ENCODE data around the gene POGK.

POGK gene

GRCh38 chr1:166840309-166841274 lies 1.3 kb downstream of the POGK start:
- H3K4me1 ChIP-seq (ENCODE audit: control extremely low read depth in 1 of 4, control insufficient read depth in 4 of 4, insufficient read depth in 4 of 4, low read length in 3 of 4), result peaks cover 9 to 29% (median 19%) of the 10 kb centered on the region in 4 experiments
- H3K27me3 ChIP-seq (replicated peaks in 2 of 5; ENCODE audit: control insufficient read depth in 4 of 5, insufficient read depth in 5 of 5, low read length in 4 of 5), result no peaks in the 10 kb centered on the region
- DNase-seq, result peak; percentile 35 to 57 (median 35)
- H3K4me3 ChIP-seq (ENCODE audit: control insufficient read depth in 1 of 7, extremely low read depth in 1 of 7, insufficient read depth in 4 of 7, low read depth in 2 of 7, low read length in 6 of 7), result peak overlapping the region; percentile 46 to 87 (median 73)
- ChIA-PET CTCF (interaction anchor here (1.0 to 1.5 kb wide), 4 partner anchors 13 to 35 kb away, joined by 3 read pairs; partner anchors contain the start of gene TADA1), POLR2A (interaction anchor here (1.6 kb wide), 1 partner anchor 10 kb away, joined by 3 read pairs; no protein-coding TSS in a partner anchor)
- 28% methylated on average over 13 of the region's 16 CpGs for WGBS (ENCODE audit: insufficient coverage)
- H3K27ac ChIP-seq (ENCODE audit: insufficient read depth in 1 of 2, low read depth in 1 of 2, low read length in 2 of 2, poor library complexity in 1 of 2, severe bottlenecking in 2 of 2), result peak overlapping the region; percentile 6 to 65
- H3K9me3 ChIP-seq (ENCODE audit: control extremely low read depth in 1 of 5, control insufficient read depth in 4 of 5, insufficient read depth in 2 of 5, low read depth in 1 of 5, low read length in 4 of 5), result no peaks in the 10 kb centered on the region
- H3K36me3 ChIP-seq (ENCODE audit: control insufficient read depth in 4 of 4, insufficient read depth in 4 of 4, low read length in 3 of 4), result peaks cover 11 to 44% (median 37%) of the 10 kb centered on the region in 4 experiments

- Histone ChIP-seq H3K9me3 (ENCODE audit: control extremely low read depth in 1 of 5, control insufficient read depth in 4 of 5, insufficient read depth in 2 of 5, low read depth in 1 of 5, low read length in 4 of 5) (no peaks in the 10 kb centered on the region), H3K27me3 (replicated peaks in 2 of 5; ENCODE audit: control insufficient read depth in 4 of 5, insufficient read depth in 5 of 5, low read length in 4 of 5) (no peaks in the 10 kb centered on the region), H3K27ac (ENCODE audit: insufficient read depth in 1 of 2, low read depth in 1 of 2, low read length in 2 of 2, poor library complexity in 1 of 2, severe bottlenecking in 2 of 2) (no peak overlapping the region), H3K4me3 (ENCODE audit: control insufficient read depth in 1 of 7, extremely low read depth in 1 of 7, insufficient read depth in 4 of 7, low read depth in 2 of 7, low read length in 6 of 7) (no peak overlapping the region), H3K36me3 (ENCODE audit: control insufficient read depth in 4 of 4, insufficient read depth in 4 of 4, low read length in 3 of 4) (peaks cover 19 to 70% (median 60%) of the 10 kb centered on the region in 4 experiments), H3K4me1 (ENCODE audit: control extremely low read depth in 1 of 4, control insufficient read depth in 4 of 4, insufficient read depth in 4 of 4, low read length in 3 of 4) (peaks cover 9 to 26% (median 19%) of the 10 kb centered on the region in 4 experiments)
- no peak for DNase-seq
- WGBS (ENCODE audit: insufficient coverage), result 100% methylated on average over 2 of the region's 6 CpGs
- POLR2A ChIA-PET, result no interaction called here
- CTCF ChIA-PET, result no interaction called here
Observed at GRCh38 chr1:166843322-166843721, 4.0 kb downstream of the POGK start.

GRCh38 chr1:166843769-166844596 lies 4.7 kb downstream of the POGK start:
- POLR2A ChIA-PET, result no interaction called here

GRCh38 chr1:166844791-166845190 lies 5.5 kb downstream of the POGK start:
- 100% methylated on average over 4 of the region's 7 CpGs for WGBS (ENCODE audit: insufficient coverage)
- ChIA-PET POLR2A (no interaction called here), CTCF (interaction anchor here (0.9 kb wide), 1 partner anchor 27 kb away, joined by 4 read pairs; no protein-coding TSS in a partner anchor)
- no peak for DNase-seq
- Histone ChIP-seq H3K4me1 (ENCODE audit: control extremely low read depth in 1 of 4, control insufficient read depth in 4 of 4, insufficient read depth in 4 of 4, low read length in 3 of 4) (peaks cover 9 to 18% (median 14%) of the 10 kb centered on the region in 4 experiments), H3K9me3 (ENCODE audit: control extremely low read depth in 1 of 5, control insufficient read depth in 4 of 5, insufficient read depth in 2 of 5, low read depth in 1 of 5, low read length in 4 of 5) (no peaks in the 10 kb centered on the region), H3K27ac (ENCODE audit: insufficient read depth in 1 of 2, low read depth in 1 of 2, low read length in 2 of 2, poor library complexity in 1 of 2, severe bottlenecking in 2 of 2) (no peak overlapping the region), H3K4me3 (ENCODE audit: control insufficient read depth in 1 of 7, extremely low read depth in 1 of 7, insufficient read depth in 4 of 7, low read depth in 2 of 7, low read length in 6 of 7) (no peak overlapping the region), H3K36me3 (ENCODE audit: control insufficient read depth in 4 of 4, insufficient read depth in 4 of 4, low read length in 3 of 4) (peaks cover 33 to 85% (median 74%) of the 10 kb centered on the region in 4 experiments), H3K27me3 (replicated peaks in 2 of 5; ENCODE audit: control insufficient read depth in 4 of 5, insufficient read depth in 5 of 5, low read length in 4 of 5) (no peaks in the 10 kb centered on the region)

More at GRCh38 chr1:166843769-166844596, 4.7 kb downstream of the POGK start:
- H3K36me3 ChIP-seq (ENCODE audit: control insufficient read depth in 4 of 4, insufficient read depth in 4 of 4, low read length in 3 of 4), result peaks cover 25 to 77% (median 66%) of the 10 kb centered on the region in 4 experiments
- H3K4me1 ChIP-seq (ENCODE audit: control extremely low read depth in 1 of 4, control insufficient read depth in 4 of 4, insufficient read depth in 4 of 4, low read length in 3 of 4), result peaks cover 9 to 20% (median 15%) of the 10 kb centered on the region in 4 experiments
- WGBS (ENCODE audit: insufficient coverage), result 100% methylated on average over 6 of the region's 7 CpGs
- H3K27me3 ChIP-seq (replicated peaks in 2 of 5; ENCODE audit: control insufficient read depth in 4 of 5, insufficient read depth in 5 of 5, low read length in 4 of 5), result no peaks in the 10 kb centered on the region
- H3K4me3 ChIP-seq (ENCODE audit: control insufficient read depth in 1 of 7, extremely low read depth in 1 of 7, insufficient read depth in 4 of 7, low read depth in 2 of 7, low read length in 6 of 7), result no peak overlapping the region
- H3K9me3 ChIP-seq (ENCODE audit: control extremely low read depth in 1 of 5, control insufficient read depth in 4 of 5, insufficient read depth in 2 of 5, low read depth in 1 of 5, low read length in 4 of 5), result no peaks in the 10 kb centered on the region
- no peak overlapping the region for H3K27ac ChIP-seq (ENCODE audit: insufficient read depth in 1 of 2, low read depth in 1 of 2, low read length in 2 of 2, poor library complexity in 1 of 2, severe bottlenecking in 2 of 2)
- CTCF ChIA-PET, result no interaction called here
- DNase-seq, result no peak

GRCh38 chr1:166848193-166848592 lies 8.9 kb downstream of the POGK start:
- H3K4me1 ChIP-seq (ENCODE audit: control extremely low read depth in 1 of 4, control insufficient read depth in 4 of 4, insufficient read depth in 4 of 4, low read length in 3 of 4), result no peaks in the 10 kb centered on the region
- CTCF ChIA-PET, result interaction anchor here (1.8 kb wide), 1 partner anchor 35 kb away, joined by 4 read pairs; no protein-coding TSS in a partner anchor
- H3K27me3 ChIP-seq (replicated peaks in 2 of 5; ENCODE audit: control insufficient read depth in 4 of 5, insufficient read depth in 5 of 5, low read length in 4 of 5), result no peaks in the 10 kb centered on the region
- DNase-seq, result no peak
- H3K9me3 ChIP-seq (ENCODE audit: control extremely low read depth in 1 of 5, control insufficient read depth in 4 of 5, insufficient read depth in 2 of 5, low read depth in 1 of 5, low read length in 4 of 5), result no peaks in the 10 kb centered on the region
- POLR2A ChIA-PET, result no interaction called here
- H3K27ac ChIP-seq (ENCODE audit: insufficient read depth in 1 of 2, low read depth in 1 of 2, low read length in 2 of 2, poor library complexity in 1 of 2, severe bottlenecking in 2 of 2), result no peak overlapping the region
- peaks cover 43 to 97% (median 89%) of the 10 kb centered on the region in 4 experiments for H3K36me3 ChIP-seq (ENCODE audit: control insufficient read depth in 4 of 4, insufficient read depth in 4 of 4, low read length in 3 of 4)
- no peak overlapping the region for H3K4me3 ChIP-seq (ENCODE audit: control insufficient read depth in 1 of 7, extremely low read depth in 1 of 7, insufficient read depth in 4 of 7, low read depth in 2 of 7, low read length in 6 of 7)

GRCh38 chr1:166849135-166849534 lies 9.9 kb downstream of the POGK start:
- Histone ChIP-seq H3K27me3 (replicated peaks in 2 of 5; ENCODE audit: control insufficient read depth in 4 of 5, insufficient read depth in 5 of 5, low read length in 4 of 5) (no peaks in the 10 kb centered on the region), H3K4me3 (ENCODE audit: control insufficient read depth in 1 of 7, extremely low read depth in 1 of 7, insufficient read depth in 4 of 7, low read depth in 2 of 7, low read length in 6 of 7) (no peak overlapping the region), H3K9me3 (ENCODE audit: control extremely low read depth in 1 of 5, control insufficient read depth in 4 of 5, insufficient read depth in 2 of 5, low read depth in 1 of 5, low read length in 4 of 5) (no peaks in the 10 kb centered on the region), H3K4me1 (ENCODE audit: control extremely low read depth in 1 of 4, control insufficient read depth in 4 of 4, insufficient read depth in 4 of 4, low read length in 3 of 4) (no peaks in the 10 kb centered on the region), H3K36me3 (ENCODE audit: control insufficient read depth in 4 of 4, insufficient read depth in 4 of 4, low read length in 3 of 4) (peaks cover 42 to 97% (median 84%) of the 10 kb centered on the region in 4 experiments), H3K27ac (ENCODE audit: insufficient read depth in 1 of 2, low read depth in 1 of 2, low read length in 2 of 2, poor library complexity in 1 of 2, severe bottlenecking in 2 of 2) (no peak overlapping the region)
- DNase-seq, result no peak
- 96% methylated on average over 20 of the region's 20 CpGs for WGBS (ENCODE audit: insufficient coverage)
- CTCF ChIA-PET, result interaction anchor here (1.8 kb wide), 1 partner anchor 34 kb away, joined by 4 read pairs; no protein-coding TSS in a partner anchor
- POLR2A ChIA-PET, result interaction anchor here (0.6 kb wide), 1 partner anchor 245 kb away, joined by 3 read pairs; no protein-coding TSS in a partner anchor

Measured in common myeloid progenitor, CD34-positive (primary cell).